ENCODE data around the gene LILRB4.

DNA sequence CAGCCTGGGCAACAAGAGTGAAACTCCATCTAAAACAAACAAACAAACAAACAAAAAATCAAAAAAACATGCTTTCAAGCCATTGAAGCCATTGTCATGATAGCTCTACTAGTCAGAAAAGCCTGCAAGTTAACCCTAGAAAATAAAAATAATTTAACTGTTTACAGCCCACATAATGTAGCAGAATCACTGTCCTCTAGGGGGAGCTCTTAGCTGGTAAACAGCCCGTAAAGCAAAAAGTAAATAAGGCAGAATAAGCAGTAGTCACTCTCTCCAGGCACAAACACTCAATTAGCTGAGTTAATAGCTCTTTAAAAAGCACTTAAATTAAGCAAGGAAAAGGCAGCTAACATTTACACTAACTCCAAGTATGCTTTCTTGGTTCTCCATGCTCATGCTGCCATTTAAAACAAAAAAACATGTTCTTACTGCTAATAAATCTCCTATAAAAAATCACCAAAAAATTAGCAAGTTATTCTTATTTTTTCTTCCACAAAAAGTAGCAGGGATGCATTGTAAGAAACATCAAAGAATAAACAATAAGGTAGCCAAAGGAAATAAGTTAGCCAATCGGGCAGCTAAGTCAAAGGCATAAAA, 11.3 kb downstream of the LILRB4 start:
- TF ChIP-seq POLR2A (IDR thresholded peaks at IDR 0.05) (no peak), EP300 (IDR thresholded peaks at IDR 0.05) (no peak)
- TF ChIP-seq, protein P1, sequence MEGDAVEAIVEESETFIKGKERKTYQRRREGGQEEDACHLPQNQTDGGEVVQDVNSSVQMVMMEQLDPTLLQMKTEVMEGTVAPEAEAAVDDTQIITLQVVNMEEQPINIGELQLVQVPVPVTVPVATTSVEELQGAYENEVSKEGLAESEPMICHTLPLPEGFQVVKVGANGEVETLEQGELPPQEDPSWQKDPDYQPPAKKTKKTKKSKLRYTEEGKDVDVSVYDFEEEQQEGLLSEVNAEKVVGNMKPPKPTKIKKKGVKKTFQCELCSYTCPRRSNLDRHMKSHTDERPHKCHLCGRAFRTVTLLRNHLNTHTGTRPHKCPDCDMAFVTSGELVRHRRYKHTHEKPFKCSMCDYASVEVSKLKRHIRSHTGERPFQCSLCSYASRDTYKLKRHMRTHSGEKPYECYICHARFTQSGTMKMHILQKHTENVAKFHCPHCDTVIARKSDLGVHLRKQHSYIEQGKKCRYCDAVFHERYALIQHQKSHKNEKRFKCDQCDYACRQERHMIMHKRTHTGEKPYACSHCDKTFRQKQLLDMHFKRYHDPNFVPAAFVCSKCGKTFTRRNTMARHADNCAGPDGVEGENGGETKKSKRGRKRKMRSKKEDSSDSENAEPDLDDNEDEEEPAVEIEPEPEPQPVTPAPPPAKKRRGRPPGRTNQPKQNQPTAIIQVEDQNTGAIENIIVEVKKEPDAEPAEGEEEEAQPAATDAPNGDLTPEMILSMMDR (IDR thresholded peaks at IDR 0.05) = peak in 1 of 2 donors; percentile 44

Data from suprapubic skin (tissue), 3 donors.